Tibial artery (tissue), 4 donors: ENCODE measurements around the gene WNK4.

ENCODE experiments used
- DNase-seq, 2 donors: peaks; one replicate each; pipeline ENCODE4 v3.0.0-alpha.2; 2019
- H3K27ac ChIP-seq, 2 donors: fragments of 200-600 bp; sonication (generic) in 1 of 2; 1 replicate in 1 of 2; 2 replicates in 1 of 2; pipeline ENCODE4 v1.5.1; 2018 to 2019; ENCODE audit warnings: mild to moderate bottlenecking in 1 of 2
- H3K27me3 ChIP-seq, 2 donors: fragments of 200-600 bp; sonication (generic) in 1 of 2; one replicate each; pipeline versions ENCODE4 v1.5.1 to v1.6.0; 2016 to 2019
- H3K36me3 ChIP-seq, 3 donors: fragments of 200-600 bp; sonication (generic) in 2 of 3; one replicate each; pipeline ENCODE4 v1.5.1; 2016 to 2019; ENCODE audit warnings: mild to moderate bottlenecking in 2 of 3
- H3K4me1 ChIP-seq, 4 donors: fragments of 200-600 bp; sonication (generic) in 2 of 4; 1 replicate in 3 of 4; 2 replicates in 1 of 4; pipeline ENCODE4 v1.5.1; 2016 to 2019
- H3K4me3 ChIP-seq, 2 donors: fragments of 200-600 bp; sonication (generic) in 1 of 2; 1 replicate in 1 of 2; 2 replicates in 1 of 2; pipeline ENCODE4 v1.5.1; 2018 to 2019; ENCODE audit warnings: mild to moderate bottlenecking in 2 of 2
- H3K9me3 ChIP-seq, 3 donors: fragments of 200-600 bp; sonication (generic) in 1 of 3; one replicate each; pipeline ENCODE4 v1.5.1; 2016 to 2019
- intact Hi-C: fragments of 100-400 bp; cut with DNase I; formaldehyde crosslinking; loops from one replicate; pipeline ENCODE4 v1.15.0; 2023; ENCODE audit warnings: low total_unique reads
- TF ChIP-seq, protein P1 (sequence below), 2 experiments: fragments of 200-600 bp in 1 of 2; fragments of 450-650 bp in 1 of 2; IDR thresholded peaks; one replicate each; pipeline ENCODE4 v1.5.1; 2017 to 2019; ENCODE audit warnings: antibody characterized with exemption in 2 of 2, mild to moderate bottlenecking in 1 of 2, moderate library complexity in 1 of 2

WNK4 gene

DNA sequence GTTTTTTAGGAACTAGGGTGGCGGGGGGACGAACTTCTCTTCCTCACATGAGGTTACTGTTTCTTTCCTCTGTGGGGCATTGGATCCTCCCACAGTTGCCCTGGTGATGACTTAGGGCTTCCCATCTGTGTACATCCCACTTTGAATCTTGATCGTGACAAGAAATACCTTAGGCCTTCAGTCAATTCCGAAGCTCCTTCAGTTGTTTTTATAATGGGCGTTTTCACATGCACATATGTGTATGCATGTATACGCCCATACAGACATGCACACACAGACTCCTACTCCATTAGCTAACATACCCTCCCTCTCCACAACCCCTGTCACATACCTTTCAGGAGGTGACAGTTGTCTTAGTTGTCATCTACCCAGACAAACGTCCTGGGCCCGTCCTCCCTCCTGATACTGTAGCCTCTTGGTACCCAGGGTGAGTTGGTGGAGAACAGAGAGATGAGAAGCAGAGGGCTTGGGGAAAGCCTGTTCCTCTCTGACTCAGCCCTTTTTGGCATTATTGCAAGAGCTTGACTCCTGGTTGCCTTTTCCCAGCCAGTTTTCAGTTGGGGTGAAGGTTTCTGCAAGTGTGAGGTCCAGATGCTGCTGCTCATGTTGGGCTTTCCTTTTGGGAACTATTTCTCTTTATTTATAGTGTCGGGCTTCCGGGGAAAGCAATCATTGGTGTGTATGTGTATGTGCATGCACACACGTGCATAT lies 61.7 kb downstream of the WNK4 start:
- Histone ChIP-seq H3K27ac (no peak overlapping the region), H3K36me3 (peaks cover 50 to 91% (median 78%) of the 10 kb centered on the region in 3 donors), H3K4me3 (no peak overlapping the region), H3K9me3 (no peaks in the 10 kb centered on the region), H3K4me1 (peaks cover 0 to 13% (median 6%) of the 10 kb centered on the region in 4 donors), H3K27me3 (no peaks in the 10 kb centered on the region)
- DNase-seq, result no peak
- intact Hi-C loops, result loop anchor here (2.0 to 5.0 kb wide), 2 partner anchors 89 to 155 kb away; partner anchors contain the start of gene RPL27
- TF ChIP-seq, protein P1, sequence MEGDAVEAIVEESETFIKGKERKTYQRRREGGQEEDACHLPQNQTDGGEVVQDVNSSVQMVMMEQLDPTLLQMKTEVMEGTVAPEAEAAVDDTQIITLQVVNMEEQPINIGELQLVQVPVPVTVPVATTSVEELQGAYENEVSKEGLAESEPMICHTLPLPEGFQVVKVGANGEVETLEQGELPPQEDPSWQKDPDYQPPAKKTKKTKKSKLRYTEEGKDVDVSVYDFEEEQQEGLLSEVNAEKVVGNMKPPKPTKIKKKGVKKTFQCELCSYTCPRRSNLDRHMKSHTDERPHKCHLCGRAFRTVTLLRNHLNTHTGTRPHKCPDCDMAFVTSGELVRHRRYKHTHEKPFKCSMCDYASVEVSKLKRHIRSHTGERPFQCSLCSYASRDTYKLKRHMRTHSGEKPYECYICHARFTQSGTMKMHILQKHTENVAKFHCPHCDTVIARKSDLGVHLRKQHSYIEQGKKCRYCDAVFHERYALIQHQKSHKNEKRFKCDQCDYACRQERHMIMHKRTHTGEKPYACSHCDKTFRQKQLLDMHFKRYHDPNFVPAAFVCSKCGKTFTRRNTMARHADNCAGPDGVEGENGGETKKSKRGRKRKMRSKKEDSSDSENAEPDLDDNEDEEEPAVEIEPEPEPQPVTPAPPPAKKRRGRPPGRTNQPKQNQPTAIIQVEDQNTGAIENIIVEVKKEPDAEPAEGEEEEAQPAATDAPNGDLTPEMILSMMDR (IDR thresholded peaks at IDR 0.05), result no peak

DNA sequence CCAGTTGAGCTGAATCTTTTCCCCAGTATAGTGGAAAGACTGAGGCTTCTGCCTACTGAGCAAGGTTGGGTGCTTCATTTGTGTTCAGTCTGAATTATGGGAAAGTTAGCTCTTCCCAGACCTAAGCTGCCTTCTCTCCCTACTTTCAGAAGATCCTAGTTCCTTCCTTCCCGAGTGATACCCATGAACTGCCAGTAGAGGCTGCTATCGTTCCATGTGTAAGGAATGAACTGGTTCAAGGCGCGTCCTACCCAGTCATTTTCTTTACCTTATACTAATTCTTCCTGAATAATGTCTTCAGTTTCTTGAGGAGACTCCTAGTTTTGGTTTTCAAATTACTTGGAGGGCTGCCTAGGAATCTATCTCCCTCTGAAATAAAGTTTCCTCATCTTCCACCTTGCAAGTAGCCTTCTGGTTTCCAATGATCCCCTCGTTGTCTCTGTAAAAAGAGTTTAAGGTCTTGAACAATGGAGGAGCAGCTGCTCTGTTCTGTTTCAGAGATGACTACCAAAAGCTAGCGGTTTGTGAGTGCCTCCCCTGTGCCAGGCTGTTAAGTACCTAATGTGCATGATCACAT lies 63.0 kb downstream of the WNK4 start:
- TF ChIP-seq, protein P1 (IDR thresholded peaks at IDR 0.05), result peak; percentile 96 to 97
- Histone ChIP-seq H3K9me3 (no peaks in the 10 kb centered on the region), H3K4me1 (peaks cover 0 to 17% (median 7%) of the 10 kb centered on the region in 4 donors), H3K27ac (peak overlapping the region; percentile 34 to 36), H3K4me3 (no peak overlapping the region), H3K27me3 (no peaks in the 10 kb centered on the region), H3K36me3 (peaks cover 37 to 77% (median 66%) of the 10 kb centered on the region in 3 donors)
- peak in 1 of 2 donors; percentile 47 for DNase-seq
- intact Hi-C loops, result loop anchor here (2.0 to 5.0 kb wide), 2 partner anchors 87 to 154 kb away; partner anchors contain the start of gene RPL27

DNA sequence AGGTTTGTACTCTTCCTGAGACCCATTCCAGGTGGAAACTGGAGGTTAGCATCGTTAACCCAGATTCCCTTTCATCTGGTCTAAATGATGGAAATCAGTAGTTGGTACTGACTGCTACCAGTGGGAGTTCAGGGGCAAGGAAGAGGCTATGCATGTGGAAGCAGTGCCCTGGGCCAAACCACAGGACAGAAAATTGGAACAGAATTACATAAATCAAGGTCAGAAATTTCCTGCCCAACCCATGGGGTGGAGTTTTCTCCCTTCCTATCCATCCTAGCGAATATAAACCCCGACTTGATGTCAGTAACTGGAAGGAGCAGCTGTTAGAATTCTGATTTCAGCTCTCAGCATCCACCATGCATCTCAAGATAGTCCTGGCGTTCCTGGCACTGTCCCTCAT lies 63.9 kb downstream of the WNK4 start, which contains the start of gene AOC2:
AOC2 (plus strand) TSS at position 310 of the 400 bp plus-strand sequence; CDS start at position 357, 47 bp downstream.
- Histone ChIP-seq H3K36me3 (peaks cover 28 to 69% (median 57%) of the 10 kb centered on the region in 3 donors), H3K4me3 (no peak within 1 kb of the TSS), H3K27ac (peak within 1 kb of the TSS; percentile 36 to 59), H3K27me3 (no peaks in the 10 kb centered on the region), H3K4me1 (peaks cover 0 to 23% (median 8%) of the 10 kb centered on the region in 4 donors), H3K9me3 (no peaks in the 10 kb centered on the region)
- TF ChIP-seq, protein P1 (IDR thresholded peaks at IDR 0.05), result no peak
- no peak for DNase-seq
- intact Hi-C loops, result loop anchor here (2.0 to 5.0 kb wide), 2 partner anchors 93 to 153 kb away; partner anchors contain the start of gene RPL27

DNA sequence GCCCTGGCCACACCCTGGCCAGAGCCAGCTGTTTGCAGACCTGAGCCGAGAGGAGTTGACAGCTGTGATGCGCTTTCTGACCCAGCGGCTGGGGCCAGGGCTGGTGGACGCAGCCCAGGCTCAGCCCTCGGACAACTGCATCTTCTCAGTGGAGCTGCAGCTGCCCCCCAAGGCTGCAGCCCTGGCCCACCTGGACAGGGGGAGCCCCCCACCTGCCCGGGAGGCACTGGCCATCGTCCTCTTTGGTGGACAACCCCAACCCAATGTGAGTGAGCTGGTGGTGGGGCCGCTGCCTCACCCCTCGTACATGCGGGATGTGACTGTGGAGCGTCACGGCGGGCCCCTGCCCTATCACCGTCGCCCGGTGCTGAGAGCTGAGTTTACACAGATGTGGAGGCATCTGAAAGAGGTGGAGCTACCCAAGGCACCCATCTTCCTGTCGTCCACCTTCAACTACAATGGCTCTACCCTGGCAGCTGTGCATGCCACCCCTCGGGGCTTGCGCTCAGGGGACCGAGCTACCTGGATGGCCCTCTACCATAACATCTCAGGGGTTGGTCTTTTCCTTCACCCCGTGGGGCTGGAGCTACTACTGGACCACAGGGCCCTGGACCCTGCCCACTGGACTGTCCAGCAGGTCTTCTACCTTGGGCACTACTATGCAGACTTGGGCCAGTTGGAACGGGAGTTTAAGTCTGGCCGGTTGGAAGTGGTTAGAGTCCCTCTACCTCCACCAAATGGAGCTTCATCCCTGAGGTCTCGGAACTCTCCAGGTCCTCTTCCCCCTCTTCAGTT lies 64.5 kb downstream of the WNK4 start:
- no peaks in the 10 kb centered on the region for H3K27me3 ChIP-seq
- no peak for DNase-seq
- no peaks in the 10 kb centered on the region for H3K9me3 ChIP-seq
- peak overlapping the region in 1 of 2 donors; percentile 59 for H3K27ac ChIP-seq
- H3K36me3 ChIP-seq, result peaks cover 22 to 62% (median 50%) of the 10 kb centered on the region in 3 donors
- intact Hi-C loops, result loop anchor here (2.0 to 5.0 kb wide), 2 partner anchors 92 to 152 kb away; partner anchors contain the start of gene RPL27
- peaks cover 0 to 29% (median 11%) of the 10 kb centered on the region in 4 donors for H3K4me1 ChIP-seq
- H3K4me3 ChIP-seq, result no peak overlapping the region
- TF ChIP-seq, protein P1 (IDR thresholded peaks at IDR 0.05), result no peak

DNA sequence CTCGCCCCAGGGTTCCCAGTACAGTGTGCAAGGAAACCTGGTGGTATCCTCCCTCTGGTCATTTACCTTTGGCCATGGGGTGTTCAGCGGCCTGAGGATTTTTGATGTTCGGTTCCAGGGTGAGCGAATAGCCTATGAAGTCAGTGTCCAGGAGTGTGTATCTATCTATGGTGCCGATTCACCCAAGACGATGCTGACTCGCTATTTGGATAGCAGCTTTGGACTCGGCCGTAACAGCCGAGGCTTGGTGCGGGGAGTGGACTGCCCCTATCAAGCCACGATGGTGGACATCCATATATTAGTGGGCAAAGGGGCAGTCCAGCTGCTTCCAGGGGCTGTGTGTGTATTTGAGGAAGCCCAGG lies 65.1 kb downstream of the WNK4 start:
- H3K9me3 ChIP-seq, result no peaks in the 10 kb centered on the region
- peaks cover 17 to 57% (median 45%) of the 10 kb centered on the region in 3 donors for H3K36me3 ChIP-seq
- intact Hi-C loops, result loop anchor here (2.0 kb wide), 1 partner anchor 91 kb away; no protein-coding TSS in a partner anchor
- no peaks in the 10 kb centered on the region for H3K27me3 ChIP-seq
- H3K4me3 ChIP-seq, result no peak overlapping the region
- TF ChIP-seq, protein P1 (IDR thresholded peaks at IDR 0.05), result no peak
- no peak for DNase-seq
- H3K4me1 ChIP-seq, result peaks cover 0 to 35% (median 15%) of the 10 kb centered on the region in 4 donors
- peak overlapping the region; percentile 57 to 59 for H3K27ac ChIP-seq
